SK-N-MC (cell line): Measurements from ENCODE around the gene RNF8.

Source experiments
- EZH2 ChIP-seq: fragments of 200-600 bp; sonication (generic); IDR thresholded peaks from one replicate; pipeline ENCODE4 v1.6.1; 2017; ENCODE audit warnings: antibody characterized with exemption
- FOXP2 ChIP-seq: optimal IDR thresholded peaks from 2 replicates; pipeline ENCODE3; 2011; ENCODE audit warnings: mild to moderate bottlenecking, moderate library complexity; ENCODE audit not compliant: insufficient read depth; ENCODE audit errors: extremely low read length, control extremely low read depth
- POLR2AphosphoS5 ChIP-seq: IDR thresholded peaks from 2 replicates; pipeline ENCODE4 v1.6.1; 2012; ENCODE audit warnings: mild to moderate bottlenecking, low read depth, low read length, borderline replicate concordance

DNA sequence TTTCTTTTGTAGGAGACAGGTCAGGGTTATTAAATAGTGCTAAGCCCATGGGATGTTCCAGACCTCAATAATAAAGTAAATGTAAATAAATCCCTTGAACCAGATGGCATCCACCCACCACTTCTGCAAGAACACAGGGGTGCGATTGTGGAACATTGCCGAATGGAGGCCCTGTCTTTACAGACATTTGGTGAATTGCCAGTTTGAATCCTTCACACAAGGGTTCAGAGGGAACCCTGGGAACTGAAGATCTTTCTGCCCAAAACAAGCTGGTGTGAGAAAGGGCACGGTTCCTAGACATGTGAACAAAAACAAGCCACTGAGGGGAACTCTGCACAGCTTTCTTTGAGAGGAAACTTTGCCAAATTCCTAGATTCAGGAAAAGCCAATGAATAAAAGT is 30.2 kb upstream of the RNF8 start:
- TF ChIP-seq POLR2AphosphoS5 (no peak), EZH2 (no peak), FOXP2 (no peak)
